NCI-H1092 (cell line): Measurements from ENCODE around the gene STAT4.
"Not testable (repeated sequence)": the region's sequence is repeated elsewhere in the genome, so short reads cannot be mapped to it uniquely, and the experiment has no call there.

ENCODE experiments used
- DNase-seq: peaks from one replicate; lab custom pipeline; 2025; lab: John Stamatoyannopoulos, UW

The STAT4 gene

GRCh38 chr2:190995315-190995714, 155.5 kb downstream of the STAT4 start:
- DNase-seq = not testable (repeated sequence)

DNA sequence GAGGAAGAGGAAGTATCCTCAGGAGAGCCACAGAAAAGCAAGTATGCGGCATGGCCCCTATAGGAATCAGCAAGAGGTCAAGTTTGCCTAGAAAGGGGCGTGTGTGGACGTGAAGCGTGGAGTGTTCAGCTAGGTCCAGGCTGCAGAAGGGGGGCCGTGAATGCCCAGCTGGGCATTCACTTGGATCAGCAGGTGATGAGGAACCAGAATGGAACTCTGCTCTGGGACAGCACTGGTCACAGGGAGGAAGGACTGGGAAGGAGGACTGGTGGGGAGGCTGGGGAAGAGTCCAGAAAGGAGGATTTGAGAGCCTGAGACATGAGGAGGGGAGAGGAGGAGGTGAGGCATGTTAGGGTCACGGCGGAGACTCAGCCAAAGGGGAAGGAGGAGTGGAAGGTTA, 156.6 kb downstream of the STAT4 start:
- DNase-seq = no peak

- no peak for DNase-seq
Observed at GRCh38 chr2:190993292-190993643, 157.5 kb downstream of the STAT4 start.

GRCh38 chr2:190990132-190990531, 160.7 kb downstream of the STAT4 start:
- no peak for DNase-seq

GRCh38 chr2:190988910-190989309, 161.9 kb downstream of the STAT4 start:
- no peak for DNase-seq

- no peak for DNase-seq
Observed at GRCh38 chr2:190987938-190988337, 162.9 kb downstream of the STAT4 start.

GRCh38 chr2:190987116-190987515, 163.7 kb downstream of the STAT4 start:
- no peak for DNase-seq

GRCh38 chr2:190986221-190986953, 164.4 kb downstream of the STAT4 start:
- DNase-seq = no peak

- DNase-seq = no peak
Observed at GRCh38 chr2:190984595-190984994, 166.2 kb downstream of the STAT4 start.

DNA sequence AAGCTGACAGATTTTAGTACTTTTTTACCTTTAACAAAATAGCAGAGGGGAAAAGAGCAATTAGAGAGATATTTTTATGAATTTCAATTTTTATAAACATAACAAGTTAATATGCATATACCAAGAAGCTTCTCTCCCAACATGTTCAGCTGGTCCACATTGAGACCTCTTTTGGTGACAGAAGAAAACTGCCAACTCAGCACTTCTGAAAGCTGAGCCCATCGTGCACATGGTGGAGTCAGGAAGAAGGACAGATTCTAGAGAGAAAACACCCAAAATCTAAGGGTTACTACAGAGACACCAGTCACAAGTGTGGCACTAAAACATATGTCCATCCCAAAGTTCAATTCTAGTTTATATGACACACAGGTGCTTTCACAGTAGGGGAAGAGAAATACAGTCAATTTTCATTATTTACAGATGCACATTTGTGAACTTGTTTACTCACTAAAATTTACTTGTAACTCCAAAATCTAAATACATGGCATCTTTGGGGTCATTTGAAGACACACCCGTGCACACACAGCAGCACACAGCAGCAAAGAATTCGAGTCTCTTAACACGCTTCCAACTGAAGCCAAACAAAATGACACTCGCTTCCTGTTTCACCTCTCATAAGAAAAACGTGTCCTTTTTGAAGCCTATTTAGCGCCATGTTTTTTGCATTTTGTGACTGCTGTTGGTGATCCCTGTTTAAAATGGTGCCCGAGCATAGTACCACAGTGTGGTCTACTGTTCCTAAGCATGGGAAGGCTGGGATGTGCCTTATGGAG, 168.3 kb downstream of the STAT4 start:
- no peak for DNase-seq

DNA sequence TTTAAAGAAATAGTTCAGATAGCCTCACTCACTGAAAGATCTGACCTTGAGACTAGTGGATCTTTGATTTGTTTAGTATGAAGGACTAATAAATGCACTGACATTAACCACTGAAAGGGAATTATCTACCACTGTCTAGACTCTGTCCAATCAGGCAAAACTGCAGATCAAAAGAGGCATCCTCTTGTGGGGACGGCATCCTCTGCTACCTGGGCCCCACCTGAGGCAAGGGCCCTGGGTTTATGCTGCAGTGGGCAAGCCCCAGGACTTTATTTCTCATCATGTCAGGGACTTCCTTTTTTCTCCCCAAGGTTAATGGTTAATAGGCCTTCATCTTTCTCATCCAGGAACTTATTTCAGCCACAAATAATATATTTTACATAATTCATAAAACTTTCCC, 169.1 kb downstream of the STAT4 start:
- no peak for DNase-seq

DNA sequence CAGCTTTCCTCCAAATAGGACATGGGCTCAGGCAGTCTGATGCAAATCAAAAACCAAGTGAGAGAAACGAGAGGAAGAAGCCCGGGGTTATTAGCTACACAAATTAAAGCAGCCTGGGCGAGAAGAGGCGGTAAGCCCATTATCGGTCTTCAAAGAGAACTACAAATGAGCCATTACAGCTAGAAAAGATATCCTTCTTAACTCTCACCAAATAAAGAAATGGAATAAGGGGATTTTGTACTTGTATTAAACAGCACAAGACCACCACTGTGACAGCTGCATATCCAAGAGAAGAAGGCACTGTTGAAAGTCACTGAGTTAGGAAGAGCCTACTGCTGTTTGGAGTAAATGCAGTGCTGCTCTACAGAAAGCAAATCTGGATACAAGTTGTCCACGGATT, 169.5 kb downstream of the STAT4 start:
- no peak for DNase-seq

GRCh38 chr2:190980630-190981209, 170.1 kb downstream of the STAT4 start:
- DNase-seq = peak; percentile 76

- DNase-seq = peak; percentile 76
Observed at GRCh38 chr2:190979906-190980629, 170.7 kb downstream of the STAT4 start.
